Stimulated activated CD4-positive, alpha-beta T cell treated with anti-CD3 and anti-CD28 coated beads, Interleukin-15, amount 100 ng/mL, for 1 hour (primary cell): ENCODE measurements around the gene SERINC2.
"Not testable (repeated sequence)": the region's sequence is repeated elsewhere in the genome, so short reads cannot be mapped to it uniquely, and the experiment has no call there.

ENCODE experiments used
- DNase-seq, 2 donors: peaks; one replicate each; pipeline ENCODE4 v3.0.0-alpha.2; 2020; ENCODE audit warnings: low read depth in 1 of 2, low spot score in 1 of 2

The SERINC2 gene

DNA sequence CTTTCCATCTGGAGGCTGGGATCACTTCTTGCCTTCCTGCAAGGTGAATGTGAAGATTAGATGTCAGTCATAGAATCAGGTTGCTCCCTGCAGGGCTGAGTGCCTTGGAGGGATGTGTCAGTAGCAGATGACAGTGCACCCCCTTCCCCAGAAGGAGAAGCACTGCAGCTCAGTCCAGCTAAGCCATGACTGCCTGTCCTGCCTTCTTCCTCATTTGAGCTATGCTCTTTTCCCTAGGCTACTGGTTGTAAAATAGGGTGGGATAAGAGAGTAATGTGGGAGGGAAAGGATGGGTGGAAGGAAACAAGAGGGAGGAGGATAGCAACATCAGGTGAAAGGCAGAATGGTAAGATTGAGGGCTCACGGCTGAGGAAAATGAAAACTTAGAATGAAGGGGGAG lies 29.0 kb upstream of the SERINC2 start:
- no peak for DNase-seq

DNA sequence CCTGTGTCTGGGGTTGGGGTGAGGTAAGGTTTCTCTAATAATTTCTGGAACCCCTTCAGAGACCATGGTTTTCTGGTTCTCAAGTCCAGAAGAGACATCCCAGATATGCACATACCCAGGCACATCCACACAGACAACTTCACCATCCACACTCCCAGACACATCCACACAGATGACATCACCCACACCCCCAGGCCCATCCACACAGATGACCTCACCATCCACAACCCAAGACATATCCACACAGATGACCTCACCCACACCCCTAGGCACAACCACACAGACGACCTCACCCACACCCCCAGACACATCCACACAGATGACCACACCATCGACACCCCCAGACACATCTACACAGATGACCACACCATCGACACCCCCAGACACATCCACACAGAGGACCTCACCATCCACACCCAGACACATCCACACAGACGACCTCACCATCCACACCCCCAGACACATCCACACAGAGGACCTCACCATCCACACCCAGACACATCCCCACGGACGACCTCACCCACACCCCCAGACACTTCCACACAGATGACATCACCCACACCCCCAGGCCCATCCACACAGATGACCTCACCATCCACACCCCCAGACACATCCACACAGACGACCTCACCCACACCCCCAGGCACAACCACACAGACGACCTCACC lies 26.3 kb upstream of the SERINC2 start:
- not testable (repeated sequence) for DNase-seq

DNA sequence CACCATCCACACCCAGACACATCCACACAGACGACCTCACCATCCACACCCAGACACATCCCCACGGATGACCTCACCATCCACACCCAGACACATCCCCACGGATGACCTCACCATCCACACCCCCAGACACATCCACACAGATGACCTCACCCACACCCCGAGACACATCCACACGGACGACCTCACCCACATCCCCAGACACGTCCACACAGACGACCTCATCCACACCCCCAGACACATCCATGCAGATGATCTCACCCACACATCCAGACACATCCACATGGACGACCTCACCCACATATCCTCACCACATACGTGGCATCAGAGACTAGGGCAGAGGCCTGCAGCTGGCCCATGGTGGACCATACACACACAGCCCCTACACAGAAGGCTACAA lies 25.4 kb upstream of the SERINC2 start:
- DNase-seq, result no peak

DNA sequence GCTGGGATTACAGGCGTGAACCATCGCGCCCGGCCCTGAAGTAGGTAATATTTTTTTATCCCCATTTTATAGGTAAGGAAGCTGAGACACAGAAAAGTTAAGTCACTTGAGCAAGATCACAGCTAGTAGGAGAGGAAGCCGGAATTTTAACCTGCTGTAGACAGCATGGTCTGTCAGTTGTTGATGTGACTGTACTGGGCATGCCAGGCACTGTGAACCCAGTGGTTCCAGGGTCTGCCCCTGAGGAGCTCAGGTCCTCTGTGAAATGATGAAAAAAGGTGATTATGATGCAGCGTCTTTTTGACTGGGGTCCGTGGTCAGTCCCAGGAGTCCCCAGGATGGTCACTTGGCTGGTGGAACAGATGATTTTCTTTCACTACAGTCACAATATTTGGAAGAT lies 23.4 kb upstream of the SERINC2 start:
- no peak for DNase-seq

GRCh38 chr1:31390071-31390470 lies 22.9 kb upstream of the SERINC2 start:
- no peak for DNase-seq

- no peak for DNase-seq
These were observed 19.6 kb upstream of the SERINC2 start for GRCh38 chr1:31393463-31393862.

GRCh38 chr1:31394584-31395193 lies 18.3 kb upstream of the SERINC2 start:
- DNase-seq, result peak; percentile 47 to 70

DNA sequence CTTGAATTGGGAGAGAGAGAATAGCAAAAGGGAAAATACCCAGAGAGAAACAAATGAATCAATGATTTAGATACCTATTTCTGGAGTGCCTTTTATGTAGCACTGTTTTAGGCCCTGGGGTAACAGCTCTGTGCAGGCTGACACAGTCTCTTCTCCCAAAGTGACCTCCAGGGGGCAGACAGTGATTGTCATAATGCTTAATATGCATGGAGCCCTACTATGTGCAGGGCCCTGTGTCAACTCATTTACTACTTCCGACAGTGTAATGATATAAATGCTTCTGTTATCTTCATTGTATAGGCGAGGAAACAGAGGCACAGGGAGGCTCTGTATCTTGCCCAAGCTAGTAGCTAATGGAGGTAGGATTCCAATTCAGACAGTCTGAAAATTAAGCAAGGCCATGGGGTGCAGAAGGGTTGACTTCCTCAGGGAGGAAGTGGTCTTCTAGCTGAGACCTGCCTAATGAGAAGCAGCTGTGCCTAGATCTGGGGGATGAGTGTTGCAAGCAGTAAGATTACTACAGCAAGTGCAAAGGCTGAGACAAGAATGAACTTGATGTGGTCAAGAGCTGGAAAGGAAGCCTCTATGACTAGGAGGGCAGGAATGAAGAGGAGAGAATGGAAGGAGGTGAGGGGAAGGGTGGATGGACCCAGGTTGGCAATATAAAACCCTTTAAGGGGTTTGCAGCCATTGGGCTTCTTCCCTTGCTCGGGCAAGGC lies 16.2 kb upstream of the SERINC2 start:
- no peak for DNase-seq

- DNase-seq, result no peak
These were observed 15.5 kb upstream of the SERINC2 start for GRCh38 chr1:31397360-31398095.

DNA sequence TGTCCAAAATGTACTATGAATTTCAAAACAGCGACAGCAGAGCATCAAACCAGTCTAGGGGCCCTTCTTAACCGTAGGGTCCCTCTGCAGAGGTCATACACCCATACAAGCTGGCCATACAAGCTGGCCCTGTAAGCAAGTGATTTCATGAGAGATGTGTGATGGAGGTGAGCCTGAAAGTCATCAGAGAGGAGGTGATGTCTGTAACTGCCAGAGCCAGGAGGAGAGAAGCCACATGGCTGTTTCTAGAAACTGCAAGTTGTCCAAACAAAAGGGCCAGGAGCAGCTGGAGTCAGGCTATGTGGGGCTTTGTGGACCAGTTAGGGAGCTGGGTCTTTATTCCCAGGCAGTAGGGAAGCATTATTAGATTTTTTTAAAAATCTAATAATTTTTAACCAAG lies 14.8 kb upstream of the SERINC2 start:
- DNase-seq, result no peak

GRCh38 chr1:31399976-31400375 lies 13.0 kb upstream of the SERINC2 start:
- DNase-seq, result no peak

- no peak for DNase-seq
These were observed 12.6 kb upstream of the SERINC2 start for GRCh38 chr1:31400393-31400792.

- no peak for DNase-seq
These were observed 11.8 kb upstream of the SERINC2 start for GRCh38 chr1:31401241-31401640.

GRCh38 chr1:31405578-31406245 lies 7.3 kb upstream of the SERINC2 start:
- no peak for DNase-seq

GRCh38 chr1:31407029-31407626 lies 5.9 kb upstream of the SERINC2 start:
- no peak for DNase-seq

GRCh38 chr1:31408788-31409318 lies 4.2 kb upstream of the SERINC2 start:
- DNase-seq, result no peak

GRCh38 chr1:31409946-31410858 lies 2.8 kb upstream of the SERINC2 start:
- no peak for DNase-seq

DNA sequence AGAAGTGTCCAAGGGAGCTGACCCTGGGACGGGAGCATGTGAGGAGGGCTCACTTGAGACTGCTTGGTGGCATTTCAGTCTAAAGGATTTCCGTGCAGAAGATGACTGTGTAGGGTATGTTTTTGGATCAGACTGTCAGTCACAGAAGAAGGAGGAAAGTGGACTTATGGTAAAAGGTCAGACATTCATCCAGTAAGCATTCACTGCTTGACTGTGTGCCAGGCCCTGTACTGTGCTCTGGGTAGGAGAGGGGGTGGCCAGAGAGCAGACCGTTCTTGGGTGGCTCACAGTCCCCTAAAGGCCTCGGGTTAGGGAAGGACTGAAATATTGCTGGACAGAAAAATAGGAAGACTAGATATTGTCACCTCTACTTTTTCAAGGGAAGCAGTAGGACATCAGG lies 2.1 kb upstream of the SERINC2 start:
- no peak for DNase-seq

DNA sequence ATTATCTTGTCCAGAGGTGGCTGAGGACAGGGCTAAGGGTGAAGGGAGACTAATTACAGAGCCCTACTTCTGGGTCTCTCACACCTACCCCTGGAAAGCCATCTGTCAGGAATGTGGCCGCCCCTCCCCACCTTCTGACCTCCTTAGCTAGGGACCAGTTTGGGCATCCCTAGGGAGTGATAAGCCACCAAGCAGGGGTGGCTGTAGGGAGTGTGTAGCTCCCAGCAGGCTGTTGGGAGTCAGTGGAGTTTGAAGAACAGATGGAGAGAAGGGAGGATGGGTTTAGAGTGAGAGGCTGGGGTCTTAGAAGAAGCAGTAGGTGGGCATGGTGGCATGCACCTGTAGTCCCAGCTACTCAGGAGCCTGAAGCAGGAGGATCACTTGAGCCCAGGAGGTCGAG lies 808 bp upstream of the SERINC2 start:
- DNase-seq, result no peak
